IMR-90 (cell line): Measurements from ENCODE around the gene CD68. TPM values are rescaled to one million over a fixed set of nuclear protein-coding genes. Genes with fewer than 3 reads are reported as not detected.
A peak's percentile ranks its signal among the peaks of the same experiment; 100 is the strongest.

ENCODE experiments used
- ATAC-seq: fragments of 200-7000 bp; cut with Tn5 transposase; 2 replicates; pipeline ENCODE4 v1.9.1; 2020; ENCODE audit warnings: low read depth, mild to moderate bottlenecking, moderate library complexity
- BruUV-seq: library from RNA; stranded (reverse); fragments of 400-500 nt; replicated peaks from 2 replicates; lab custom pipeline; 2021; lab: Mats Ljungman, UMichigan
- CTCF ChIA-PET: fragments of 300-600 bp; formaldehyde crosslinking; extraction: SDS; loops from one replicate; lab custom pipeline; 2021; ENCODE audit warnings: antibody characterized with exemption; lab: Yijun Ruan, JAX
- POLR2A ChIA-PET: fragments of 300-600 bp; sonication (Branson Sonifier 250); formaldehyde crosslinking; loops from one replicate; lab custom pipeline; 2022; ENCODE audit warnings: antibody characterized with exemption; ENCODE audit not compliant: unreplicated experiment; lab: Charles Lee
- DNase-seq: peaks from one replicate; pipeline ENCODE4 v3.0.0; 2013
- H2AFZ ChIP-seq: replicated peaks from 2 replicates; pipeline ENCODE3; 2013; ENCODE audit warnings: low read length, mild to moderate bottlenecking; ENCODE audit not compliant: poor library complexity
- H2AK5ac ChIP-seq: 2 replicates; pipeline ENCODE4 v1.6.1; 2013; ENCODE audit warnings: low read depth, low read length, inconsistent platforms
- H2AK9ac ChIP-seq: replicated peaks from 2 replicates; pipeline ENCODE3; 2013; ENCODE audit warnings: mild to moderate bottlenecking, low read depth, low read length, moderate library complexity; ENCODE audit not compliant: poor library complexity
- H2BK120ac ChIP-seq: 2 replicates; pipeline ENCODE4 v1.6.1; 2013; ENCODE audit warnings: low read depth, low read length, inconsistent platforms
- H2BK15ac ChIP-seq: 3 replicates; pipeline ENCODE4 v1.6.1; 2013; ENCODE audit warnings: low read depth, low read length, inconsistent platforms
- H2BK20ac ChIP-seq: 2 replicates; pipeline ENCODE4 v1.6.1; 2013; ENCODE audit warnings: low read depth, mild to moderate bottlenecking, inconsistent platforms, low read length, moderate library complexity
- H2BK5ac ChIP-seq: 2 replicates; pipeline ENCODE4 v1.6.1; 2013; ENCODE audit warnings: mild to moderate bottlenecking, low read depth, low read length, inconsistent platforms; ENCODE audit not compliant: poor library complexity, severe bottlenecking
- H3K14ac ChIP-seq: replicated peaks from 2 replicates; pipeline ENCODE4 v1.6.1; 2013; ENCODE audit warnings: low read depth, low read length, inconsistent platforms
- H3K18ac ChIP-seq: 2 replicates; pipeline ENCODE4 v1.6.1; 2013; ENCODE audit warnings: low read depth, low read length, control low read depth
- H3K23ac ChIP-seq: 2 replicates; pipeline ENCODE4 v1.6.1; 2013; ENCODE audit warnings: low read depth, low read length, inconsistent platforms
- H3K27ac ChIP-seq: 2 replicates; pipeline ENCODE4 v1.5.1; 2013; ENCODE audit warnings: mild to moderate bottlenecking, control low read depth, low read length; ENCODE audit not compliant: insufficient read depth
- H3K27me3 ChIP-seq: 2 replicates; pipeline ENCODE4 v1.6.1; 2013; ENCODE audit warnings: low read length; ENCODE audit not compliant: control insufficient read depth, insufficient read depth
- H3K36me3 ChIP-seq: 2 replicates; pipeline ENCODE4 v1.6.1; 2013; ENCODE audit warnings: low read length, mixed read lengths; ENCODE audit not compliant: control insufficient read depth, insufficient read depth
- H3K4ac ChIP-seq: 2 replicates; pipeline ENCODE4 v1.6.1; 2013; ENCODE audit warnings: low read depth, low read length, inconsistent platforms
- H3K4me1 ChIP-seq: 2 replicates; pipeline ENCODE4 v1.6.1; 2013; ENCODE audit warnings: low read length, mixed read lengths; ENCODE audit not compliant: control insufficient read depth, insufficient read depth
- H3K4me2 ChIP-seq: 2 replicates; pipeline ENCODE4 v1.6.1; 2013; ENCODE audit warnings: low read depth, mild to moderate bottlenecking, control low read depth, low read length, moderate library complexity
- H3K4me3 ChIP-seq: 2 replicates; pipeline ENCODE4 v1.5.1; 2013; ENCODE audit warnings: low read depth, mild to moderate bottlenecking, control low read depth, low read length, moderate library complexity; ENCODE audit not compliant: insufficient read depth
- H3K56ac ChIP-seq: 2 replicates; pipeline ENCODE4 v1.6.1; 2013; ENCODE audit warnings: low read length, inconsistent platforms; ENCODE audit not compliant: insufficient read depth; ENCODE audit errors: extremely low read depth
- H3K79me1 ChIP-seq, 2 experiments: 2 replicates each; pipeline ENCODE4 v1.6.1; 2013; ENCODE audit warnings: low read length in 2 of 2, inconsistent platforms in 1 of 2, low read depth in 1 of 2
- H3K9ac ChIP-seq: 2 replicates; pipeline ENCODE4 v1.6.1; 2013; ENCODE audit warnings: low read depth, low read length, control low read depth
- H3K9me1 ChIP-seq: 2 replicates; pipeline ENCODE4 v1.6.1; 2013; ENCODE audit warnings: low read length, inconsistent platforms; ENCODE audit not compliant: insufficient read depth
- H3K9me3 ChIP-seq: 2 replicates; pipeline ENCODE4 v1.6.1; 2013; ENCODE audit warnings: low read length; ENCODE audit not compliant: control insufficient read depth, insufficient read depth
- H4K20me1 ChIP-seq: 2 replicates; pipeline ENCODE4 v1.6.1; 2013; ENCODE audit warnings: low read length, inconsistent platforms; ENCODE audit not compliant: insufficient read depth
- H4K5ac ChIP-seq: 2 replicates; pipeline ENCODE4 v1.6.1; 2013; ENCODE audit warnings: mild to moderate bottlenecking, low read depth, low read length, control low read depth
- H4K8ac ChIP-seq, 2 experiments: 2 replicates each; pipeline ENCODE4 v1.6.1; 2013; ENCODE audit warnings: low read depth in 2 of 2, low read length in 2 of 2, control low read depth in 1 of 2, inconsistent platforms in 1 of 2
- H4K91ac ChIP-seq: 2 replicates; pipeline ENCODE4 v1.6.1; 2013; ENCODE audit warnings: low read depth, low read length, inconsistent platforms; ENCODE audit not compliant: insufficient read depth
- BHLHE40 ChIP-seq: fragments of 150-350 bp; IDR thresholded peaks from 2 replicates; pipeline ENCODE4 v1.6.1; 2016; ENCODE audit warnings: mild to moderate bottlenecking, low read depth, low read length
- CEBPB ChIP-seq: IDR thresholded peaks from 2 replicates; pipeline ENCODE4 v1.6.1; 2012; ENCODE audit warnings: low read depth, low read length, improper control_type of control experiment
- CHD1 ChIP-seq: IDR thresholded peaks from 2 replicates; pipeline ENCODE4 v1.6.1; 2012; ENCODE audit warnings: low read depth, low read length, improper control_type of control experiment
- FOS ChIP-seq: fragments of 150-350 bp; IDR thresholded peaks from 2 replicates; pipeline ENCODE4 v1.6.1; 2016; ENCODE audit warnings: low read depth, low read length
- MAFK ChIP-seq: IDR thresholded peaks from 2 replicates; pipeline ENCODE4 v1.6.1; 2012; ENCODE audit warnings: low read depth, low read length, improper control_type of control experiment
- MAZ ChIP-seq: IDR thresholded peaks from 2 replicates; pipeline ENCODE4 v1.6.1; 2012; ENCODE audit warnings: low read depth, mild to moderate bottlenecking, low read length, improper control_type of control experiment, moderate library complexity, borderline replicate concordance
- MXI1 ChIP-seq: IDR thresholded peaks from 2 replicates; pipeline ENCODE4 v1.6.1; 2012; ENCODE audit warnings: low read depth, mild to moderate bottlenecking, low read length, moderate library complexity, borderline replicate concordance
- NFE2L2 ChIP-seq: fragments of 150-350 bp; IDR thresholded peaks from 2 replicates; pipeline ENCODE4 v1.6.1; 2016; ENCODE audit warnings: low read depth, mild to moderate bottlenecking, low read length
- POLR2A ChIP-seq: IDR thresholded peaks from 2 replicates; pipeline ENCODE4 v1.6.1; 2012; ENCODE audit warnings: mild to moderate bottlenecking, low read depth, low read length
- RAD21 ChIP-seq: IDR thresholded peaks from 2 replicates; pipeline ENCODE4 v1.6.1; 2012; ENCODE audit warnings: low read length, improper control_type of control experiment
- RCOR1 ChIP-seq: IDR thresholded peaks from 2 replicates; pipeline ENCODE4 v1.6.1; 2012; ENCODE audit warnings: mild to moderate bottlenecking, low read length, improper control_type of control experiment; ENCODE audit not compliant: insufficient replicate concordance
- RFX5 ChIP-seq: IDR thresholded peaks from 2 replicates; pipeline ENCODE4 v1.8.0; 2012; ENCODE audit warnings: low read depth, mild to moderate bottlenecking, low read length, moderate library complexity
- SMC3 ChIP-seq: fragments of 150-350 bp; IDR thresholded peaks from 2 replicates; pipeline ENCODE4 v1.6.1; 2016; ENCODE audit warnings: low read depth, mild to moderate bottlenecking, antibody characterized with exemption, low read length, moderate library complexity
- WGBS, 2 experiments: methylation state at CpG; one replicate each; pipeline versions ENCODE4 v1.1.5 to v1.1.7; 2013; ENCODE audit warnings: missing lambda C conversion rate in 2 of 2; ENCODE audit not compliant: insufficient read length in 1 of 2; ENCODE audit errors: extremely low coverage in 2 of 2; 5-methylcytosine and 5-hydroxymethylcytosine counted together
- dilution Hi-C: fragments of 300-500 bp; cut with HindIII; formaldehyde crosslinking; loops from one replicate; pipeline ENCODE4 v1.14.3; 2018; ENCODE audit warnings: low sequenced_read_pairs; ENCODE audit not compliant: unreplicated experiment
- in situ Hi-C: fragments of 300-500 bp; cut with MboI; formaldehyde crosslinking; loops from 3 replicates; pipeline ENCODE4 v1.14.3; 2019; ENCODE audit warnings: low sequenced_read_pairs, inconsistent platforms, mixed read lengths
- intact Hi-C: fragments of 100-400 bp; cut with micrococcal nuclease; formaldehyde crosslinking; loops from 2 replicates; pipeline ENCODE4 v1.10.0; 2022
- polyA plus RNA-seq, 3 experiments: library from polyadenylated mRNA; depleted of rRNA; stranded (reverse); fragments of >200 nt; gene quantifications; 2 replicates each; pipeline ENCODE4 v1.2.3, GENCODE V29; 2012; ENCODE audit warnings: low replicate concordance in 1 of 3
- total RNA-seq: library from RNA; depleted of rRNA; stranded (reverse); fragments of >200 nt; gene quantifications from 2 replicates; pipeline ENCODE4 v1.2.3, GENCODE V29; 2012
- TF ChIP-seq, protein P1 (sequence below): fragments of 150-350 bp; IDR thresholded peaks from 2 replicates; pipeline ENCODE4 v1.6.1; 2017; ENCODE audit warnings: mild to moderate bottlenecking, antibody characterized with exemption, low read length, low read depth
- TF ChIP-seq, protein P2 (sequence below): fragments of 150-350 bp; IDR thresholded peaks from 2 replicates; pipeline ENCODE4 v1.6.1; 2016; ENCODE audit warnings: low read depth, mild to moderate bottlenecking, low read length, moderate library complexity, borderline replicate concordance
- TF ChIP-seq, protein P3 (sequence below): conservative IDR thresholded peaks from 2 replicates; pipeline ENCODE4 v1.5.1; 2012; ENCODE audit warnings: mild to moderate bottlenecking, low read depth, low read length, improper control_type of control experiment

CD68 gene
- total and polyA plus RNA-seq, 2 of the 4 experiments (the other 2 are of a cell fraction), result 16.0 to 43.1 TPM

DNA sequence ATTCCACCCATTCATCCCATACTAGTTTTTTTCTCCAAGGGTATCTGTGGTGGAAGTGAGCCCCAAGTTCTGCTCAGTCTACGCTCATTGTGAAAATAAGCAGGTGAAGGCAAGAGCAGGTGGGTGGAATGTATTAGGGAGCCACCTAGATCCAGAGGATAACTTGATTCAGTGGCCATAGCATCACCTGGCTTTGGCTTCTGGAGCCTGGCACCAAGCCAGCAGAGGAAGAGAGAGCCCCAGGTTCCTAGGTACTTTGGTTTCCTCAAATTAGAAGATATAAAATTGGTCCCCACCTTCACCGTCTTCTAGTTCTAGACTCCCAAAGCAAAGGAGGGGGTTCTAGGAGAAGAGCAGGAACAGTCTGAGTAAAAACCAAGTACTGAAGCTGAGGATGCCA lies 31.2 kb downstream of the CD68 start:
- intact Hi-C loops, result no loop called here
- H4K91ac ChIP-seq, result no peak overlapping the region
- H3K14ac ChIP-seq, result no peak overlapping the region
- peaks cover 50 to 74% of the 10 kb centered on the region in 2 experiments for H3K79me1 ChIP-seq
- H4K20me1 ChIP-seq, result peaks cover 62% of the 10 kb centered on the region
- in situ Hi-C loops, result no loop called here
- H3K9ac ChIP-seq, result no peak overlapping the region
- no peak overlapping the region for H3K56ac ChIP-seq
- H3K9me3 ChIP-seq, result no peaks in the 10 kb centered on the region
- no peak overlapping the region for H3K4me2 ChIP-seq
- dilution Hi-C loops, result no loop called here
- no peak overlapping the region for H2BK120ac ChIP-seq
- H2BK20ac ChIP-seq, result no peak overlapping the region
- H3K18ac ChIP-seq, result no peak overlapping the region
- H2BK15ac ChIP-seq, result no peak overlapping the region
- peaks cover 9% of the 10 kb centered on the region for H3K4me1 ChIP-seq
- TF ChIP-seq MXI1, result no peak
- no peak for TF ChIP-seq MAFK
- TF ChIP-seq RCOR1, result no peak
- no peak for TF ChIP-seq CHD1
- no peak for TF ChIP-seq NFE2L2
- TF ChIP-seq, protein P1, sequence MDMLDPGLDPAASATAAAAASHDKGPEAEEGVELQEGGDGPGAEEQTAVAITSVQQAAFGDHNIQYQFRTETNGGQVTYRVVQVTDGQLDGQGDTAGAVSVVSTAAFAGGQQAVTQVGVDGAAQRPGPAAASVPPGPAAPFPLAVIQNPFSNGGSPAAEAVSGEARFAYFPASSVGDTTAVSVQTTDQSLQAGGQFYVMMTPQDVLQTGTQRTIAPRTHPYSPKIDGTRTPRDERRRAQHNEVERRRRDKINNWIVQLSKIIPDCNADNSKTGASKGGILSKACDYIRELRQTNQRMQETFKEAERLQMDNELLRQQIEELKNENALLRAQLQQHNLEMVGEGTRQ, result no peak
- TF ChIP-seq FOS, result no peak
- TF ChIP-seq RAD21, result no peak
- TF ChIP-seq CEBPB, result no peak
- no peak for TF ChIP-seq MAZ
- TF ChIP-seq, protein P2, sequence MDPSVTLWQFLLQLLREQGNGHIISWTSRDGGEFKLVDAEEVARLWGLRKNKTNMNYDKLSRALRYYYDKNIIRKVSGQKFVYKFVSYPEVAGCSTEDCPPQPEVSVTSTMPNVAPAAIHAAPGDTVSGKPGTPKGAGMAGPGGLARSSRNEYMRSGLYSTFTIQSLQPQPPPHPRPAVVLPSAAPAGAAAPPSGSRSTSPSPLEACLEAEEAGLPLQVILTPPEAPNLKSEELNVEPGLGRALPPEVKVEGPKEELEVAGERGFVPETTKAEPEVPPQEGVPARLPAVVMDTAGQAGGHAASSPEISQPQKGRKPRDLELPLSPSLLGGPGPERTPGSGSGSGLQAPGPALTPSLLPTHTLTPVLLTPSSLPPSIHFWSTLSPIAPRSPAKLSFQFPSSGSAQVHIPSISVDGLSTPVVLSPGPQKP, result no peak
- no peak for TF ChIP-seq POLR2A
- TF ChIP-seq, protein P3, sequence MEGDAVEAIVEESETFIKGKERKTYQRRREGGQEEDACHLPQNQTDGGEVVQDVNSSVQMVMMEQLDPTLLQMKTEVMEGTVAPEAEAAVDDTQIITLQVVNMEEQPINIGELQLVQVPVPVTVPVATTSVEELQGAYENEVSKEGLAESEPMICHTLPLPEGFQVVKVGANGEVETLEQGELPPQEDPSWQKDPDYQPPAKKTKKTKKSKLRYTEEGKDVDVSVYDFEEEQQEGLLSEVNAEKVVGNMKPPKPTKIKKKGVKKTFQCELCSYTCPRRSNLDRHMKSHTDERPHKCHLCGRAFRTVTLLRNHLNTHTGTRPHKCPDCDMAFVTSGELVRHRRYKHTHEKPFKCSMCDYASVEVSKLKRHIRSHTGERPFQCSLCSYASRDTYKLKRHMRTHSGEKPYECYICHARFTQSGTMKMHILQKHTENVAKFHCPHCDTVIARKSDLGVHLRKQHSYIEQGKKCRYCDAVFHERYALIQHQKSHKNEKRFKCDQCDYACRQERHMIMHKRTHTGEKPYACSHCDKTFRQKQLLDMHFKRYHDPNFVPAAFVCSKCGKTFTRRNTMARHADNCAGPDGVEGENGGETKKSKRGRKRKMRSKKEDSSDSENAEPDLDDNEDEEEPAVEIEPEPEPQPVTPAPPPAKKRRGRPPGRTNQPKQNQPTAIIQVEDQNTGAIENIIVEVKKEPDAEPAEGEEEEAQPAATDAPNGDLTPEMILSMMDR, result no peak
- TF ChIP-seq SMC3, result no peak
- no peak for TF ChIP-seq RFX5
- TF ChIP-seq BHLHE40, result no peak
- no TSS peak for BruUV-seq
- no peak overlapping the region for H3K4me3 ChIP-seq
- H3K36me3 ChIP-seq, result peaks cover 9% of the 10 kb centered on the region
- no peak overlapping the region for H3K27ac ChIP-seq
- CTCF ChIA-PET, result no interaction called here
- H4K5ac ChIP-seq, result no peak overlapping the region
- no peak for DNase-seq
- no peak for ATAC-seq
- WGBS, 2 experiments, result no CpG with 5 or more reads among the region's 2 CpGs
- 0 out of 2 replicates have a peak overlapping the region, but pooled peaks have one; percentile 59 for H3K23ac ChIP-seq
- no peak overlapping the region for H2AK5ac ChIP-seq
- H4K8ac ChIP-seq, result no peak overlapping the region
- no peak overlapping the region for H3K4ac ChIP-seq
- POLR2A ChIA-PET, result no interaction called here
- H2AK9ac ChIP-seq, result no peak overlapping the region
- peaks cover 16% of the 10 kb centered on the region for H3K9me1 ChIP-seq
- no peaks in the 10 kb centered on the region for H3K27me3 ChIP-seq
- H2BK5ac ChIP-seq, result no peak overlapping the region
- H2AFZ ChIP-seq, result no peak overlapping the region
